ENCODE data around the gene IFI27L2.

GRCh38 chr14:94099006-94099405 lies 30.4 kb downstream of the IFI27L2 start:
- TF ChIP-seq POLR2A (IDR thresholded peaks at IDR 0.05) (no peak), CTCF (IDR thresholded peaks at IDR 0.05) (no peak)
